ENCODE results near the gene BABAM2. TPM values are rescaled to one million over a fixed set of nuclear protein-coding genes. Genes with fewer than 3 reads are reported as not detected.

BABAM2 gene
- total and polyA plus RNA-seq, 9 of the 15 experiments (the other 6 are each of a cell fraction or from before 2014, with no cell fraction given), result 10.9 to 37.4 (median 25.6) TPM

DNA sequence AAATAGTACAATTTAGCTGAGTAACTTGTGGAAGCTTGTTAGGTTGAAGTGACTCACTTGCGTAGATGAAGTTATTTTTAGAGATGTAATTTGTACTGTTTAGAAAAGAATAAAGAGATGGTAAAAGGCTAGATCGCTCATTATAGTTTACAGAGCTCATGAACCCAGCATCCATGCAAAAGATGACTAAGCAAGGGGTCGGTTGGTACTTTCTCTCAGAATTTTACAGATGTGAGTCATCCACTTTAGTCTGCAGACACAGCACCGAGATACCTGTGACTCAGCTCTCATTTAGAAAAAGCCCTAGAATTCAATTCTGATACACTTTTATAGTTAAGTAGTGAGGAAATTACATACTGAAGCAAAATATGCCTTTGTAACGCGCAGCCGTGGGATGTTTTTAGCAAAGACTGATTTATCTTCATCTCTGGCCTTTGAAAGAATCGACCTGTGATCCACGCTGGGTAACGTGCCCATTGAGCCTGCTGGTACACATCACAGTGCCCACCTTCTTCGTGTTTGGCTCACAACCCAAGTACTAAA, 385.6 kb downstream of the BABAM2 start (continued):
- TF ChIP-seq, protein P1, sequence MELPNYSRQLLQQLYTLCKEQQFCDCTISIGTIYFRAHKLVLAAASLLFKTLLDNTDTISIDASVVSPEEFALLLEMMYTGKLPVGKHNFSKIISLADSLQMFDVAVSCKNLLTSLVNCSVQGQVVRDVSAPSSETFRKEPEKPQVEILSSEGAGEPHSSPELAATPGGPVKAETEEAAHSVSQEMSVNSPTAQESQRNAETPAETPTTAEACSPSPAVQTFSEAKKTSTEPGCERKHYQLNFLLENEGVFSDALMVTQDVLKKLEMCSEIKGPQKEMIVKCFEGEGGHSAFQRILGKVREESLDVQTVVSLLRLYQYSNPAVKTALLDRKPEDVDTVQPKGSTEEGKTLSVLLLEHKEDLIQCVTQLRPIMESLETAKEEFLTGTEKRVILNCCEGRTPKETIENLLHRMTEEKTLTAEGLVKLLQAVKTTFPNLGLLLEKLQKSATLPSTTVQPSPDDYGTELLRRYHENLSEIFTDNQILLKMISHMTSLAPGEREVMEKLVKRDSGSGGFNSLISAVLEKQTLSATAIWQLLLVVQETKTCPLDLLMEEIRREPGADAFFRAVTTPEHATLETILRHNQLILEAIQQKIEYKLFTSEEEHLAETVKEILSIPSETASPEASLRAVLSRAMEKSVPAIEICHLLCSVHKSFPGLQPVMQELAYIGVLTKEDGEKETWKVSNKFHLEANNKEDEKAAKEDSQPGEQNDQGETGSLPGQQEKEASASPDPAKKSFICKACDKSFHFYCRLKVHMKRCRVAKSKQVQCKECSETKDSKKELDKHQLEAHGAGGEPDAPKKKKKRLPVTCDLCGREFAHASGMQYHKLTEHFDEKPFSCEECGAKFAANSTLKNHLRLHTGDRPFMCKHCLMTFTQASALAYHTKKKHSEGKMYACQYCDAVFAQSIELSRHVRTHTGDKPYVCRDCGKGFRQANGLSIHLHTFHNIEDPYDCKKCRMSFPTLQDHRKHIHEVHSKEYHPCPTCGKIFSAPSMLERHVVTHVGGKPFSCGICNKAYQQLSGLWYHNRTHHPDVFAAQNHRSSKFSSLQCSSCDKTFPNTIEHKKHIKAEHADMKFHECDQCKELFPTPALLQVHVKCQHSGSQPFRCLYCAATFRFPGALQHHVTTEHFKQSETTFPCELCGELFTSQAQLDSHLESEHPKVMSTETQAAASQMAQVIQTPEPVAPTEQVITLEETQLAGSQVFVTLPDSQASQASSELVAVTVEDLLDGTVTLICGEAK (IDR thresholded peaks at IDR 0.05), result no peak
- TF ChIP-seq, protein P1 (CRISPR knock-in tag; IDR thresholded peaks at IDR 0.05), result no peak
- TF ChIP-seq LEF1 (IDR thresholded peaks at IDR 0.05) (no peak), MAFG (tag; conservative IDR thresholded peaks at IDR 0.05) (0 out of 2 replicates have a peak, but pooled peaks have one; percentile 27), XRCC4 (IDR thresholded peaks at IDR 0.05; ENCODE audit: extremely low read depth, insufficient read depth, insufficient read length) (no peak), HDAC6 (IDR thresholded peaks at IDR 0.05; ENCODE audit: low read depth, low read length) (no peak), ZNF717 (CRISPR knock-in tag; IDR thresholded peaks at IDR 0.05) (no peak), ZEB2 (IDR thresholded peaks at IDR 0.05) (no peak), POU5F1 (IDR thresholded peaks at IDR 0.05; ENCODE audit: borderline replicate concordance, low read depth, low read length, partially characterized antibody) (no peak), NBN (IDR thresholded peaks at IDR 0.05; ENCODE audit: low read depth) (no peak), MEF2A (IDR thresholded peaks at IDR 0.05; ENCODE audit: control insufficient read depth, low read depth, low read length) (no peak), ZNF785 (CRISPR knock-in tag; IDR thresholded peaks at IDR 0.05) (no peak), CTBP1 (IDR thresholded peaks at IDR 0.05; ENCODE audit: borderline replicate concordance) (peak; percentile 32; the same call in 1 of the 2 replicates)
- TF ChIP-seq, protein P2, sequence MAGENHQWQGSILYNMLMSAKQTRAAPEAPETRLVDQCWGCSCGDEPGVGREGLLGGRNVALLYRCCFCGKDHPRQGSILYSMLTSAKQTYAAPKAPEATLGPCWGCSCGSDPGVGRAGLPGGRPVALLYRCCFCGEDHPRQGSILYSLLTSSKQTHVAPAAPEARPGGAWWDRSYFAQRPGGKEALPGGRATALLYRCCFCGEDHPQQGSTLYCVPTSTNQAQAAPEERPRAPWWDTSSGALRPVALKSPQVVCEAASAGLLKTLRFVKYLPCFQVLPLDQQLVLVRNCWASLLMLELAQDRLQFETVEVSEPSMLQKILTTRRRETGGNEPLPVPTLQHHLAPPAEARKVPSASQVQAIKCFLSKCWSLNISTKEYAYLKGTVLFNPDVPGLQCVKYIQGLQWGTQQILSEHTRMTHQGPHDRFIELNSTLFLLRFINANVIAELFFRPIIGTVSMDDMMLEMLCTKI (IDR thresholded peaks at IDR 0.05; ENCODE audit: partially characterized antibody), result no peak
- TF ChIP-seq, protein P3, sequence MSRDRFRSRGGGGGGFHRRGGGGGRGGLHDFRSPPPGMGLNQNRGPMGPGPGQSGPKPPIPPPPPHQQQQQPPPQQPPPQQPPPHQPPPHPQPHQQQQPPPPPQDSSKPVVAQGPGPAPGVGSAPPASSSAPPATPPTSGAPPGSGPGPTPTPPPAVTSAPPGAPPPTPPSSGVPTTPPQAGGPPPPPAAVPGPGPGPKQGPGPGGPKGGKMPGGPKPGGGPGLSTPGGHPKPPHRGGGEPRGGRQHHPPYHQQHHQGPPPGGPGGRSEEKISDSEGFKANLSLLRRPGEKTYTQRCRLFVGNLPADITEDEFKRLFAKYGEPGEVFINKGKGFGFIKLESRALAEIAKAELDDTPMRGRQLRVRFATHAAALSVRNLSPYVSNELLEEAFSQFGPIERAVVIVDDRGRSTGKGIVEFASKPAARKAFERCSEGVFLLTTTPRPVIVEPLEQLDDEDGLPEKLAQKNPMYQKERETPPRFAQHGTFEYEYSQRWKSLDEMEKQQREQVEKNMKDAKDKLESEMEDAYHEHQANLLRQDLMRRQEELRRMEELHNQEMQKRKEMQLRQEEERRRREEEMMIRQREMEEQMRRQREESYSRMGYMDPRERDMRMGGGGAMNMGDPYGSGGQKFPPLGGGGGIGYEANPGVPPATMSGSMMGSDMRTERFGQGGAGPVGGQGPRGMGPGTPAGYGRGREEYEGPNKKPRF (IDR thresholded peaks at IDR 0.05; ENCODE audit: low read depth, low read length), result no peak
